Stimulated activated CD8-positive, alpha-beta memory T cell treated with anti-CD3 and anti-CD28 coated beads, Interleukin-15, amount 100 ng/mL, for 48 hours (primary cell): ENCODE measurements around the gene CLCN7.
"Not testable (repeated sequence)": the region's sequence is repeated elsewhere in the genome, so short reads cannot be mapped to it uniquely, and the experiment has no call there.

Source experiments
- DNase-seq, 2 donors: peaks; one replicate each; pipeline ENCODE4 v3.0.0-alpha.2; 2020; ENCODE audit warnings: low read depth in 2 of 2

CLCN7 gene

GRCh38 chr16:1488054-1488601 is 13.3 kb upstream of the CLCN7 start:
- DNase-seq, result no peak

GRCh38 chr16:1487395-1488053 is 12.7 kb upstream of the CLCN7 start:
- DNase-seq, result no peak

- no peak for DNase-seq
These were observed 11.9 kb upstream of the CLCN7 start for GRCh38 chr16:1486551-1487390.

- no peak for DNase-seq
These were observed 11.1 kb upstream of the CLCN7 start for GRCh38 chr16:1485847-1486496.

GRCh38 chr16:1481906-1482835 is 7.3 kb upstream of the CLCN7 start:
- no peak for DNase-seq

GRCh38 chr16:1478937-1479336 is 4.1 kb upstream of the CLCN7 start:
- not testable (repeated sequence) for DNase-seq

- DNase-seq, result no peak
These were observed 2.2 kb upstream of the CLCN7 start for GRCh38 chr16:1477033-1477432.

GRCh38 chr16:1475552-1476114 is 805 bp upstream of the CLCN7 start:
- no peak for DNase-seq

- no peak for DNase-seq
These were observed 589 bp downstream of the CLCN7 start for GRCh38 chr16:1474082-1474795.

GRCh38 chr16:1472974-1473373 is 1.9 kb downstream of the CLCN7 start:
- no peak for DNase-seq

- DNase-seq, result no peak
These were observed 3.1 kb downstream of the CLCN7 start for GRCh38 chr16:1471569-1472194.

- no peak for DNase-seq
These were observed 4.2 kb downstream of the CLCN7 start for GRCh38 chr16:1470481-1471251.

GRCh38 chr16:1469693-1470201 is 5.1 kb downstream of the CLCN7 start:
- no peak for DNase-seq

- not testable (repeated sequence) for DNase-seq
These were observed 5.7 kb downstream of the CLCN7 start for GRCh38 chr16:1469141-1469540.

- no peak for DNase-seq
These were observed 6.4 kb downstream of the CLCN7 start for GRCh38 chr16:1468426-1468810.

- no peak for DNase-seq
These were observed 7.8 kb downstream of the CLCN7 start for GRCh38 chr16:1466968-1467521.

- DNase-seq, result no peak
These were observed 8.8 kb downstream of the CLCN7 start for GRCh38 chr16:1466054-1466453.

- DNase-seq, result no peak
These were observed 9.3 kb downstream of the CLCN7 start for GRCh38 chr16:1465567-1465915.
